ENCODE data around the gene WDR83.
"Not testable (repeated sequence)": the region's sequence is repeated elsewhere in the genome, so short reads cannot be mapped to it uniquely, and the experiment has no call there.

WDR83 gene

GRCh38 chr19:12666265-12667048 lies at the start of gene WDR83, which contains the start of gene MAN2B1:
Gene WDR83 (plus strand): TSS chr19:12666807. CDS start chr19:12669791, 2,984 bp downstream.
Gene MAN2B1 (minus strand): TSS chr19:12666742. CDS start chr19:12666701, 41 bp downstream.
- DNase-seq = peak; percentile 75

GRCh38 chr19:12617646-12618045 lies 49.0 kb upstream of the WDR83 start:
- DNase-seq = no peak

- not testable (repeated sequence) for DNase-seq
Observed at GRCh38 chr19:12621253-12622024, 45.2 kb upstream of the WDR83 start.

GRCh38 chr19:12623361-12624031 lies 43.1 kb upstream of the WDR83 start:
- no peak for DNase-seq

GRCh38 chr19:12626958-12627357 lies 39.6 kb upstream of the WDR83 start:
- no peak for DNase-seq

GRCh38 chr19:12628040-12629022 lies 38.3 kb upstream of the WDR83 start:
- no peak for DNase-seq

GRCh38 chr19:12629215-12629614 lies 37.4 kb upstream of the WDR83 start:
- no peak for DNase-seq

GRCh38 chr19:12636631-12637030 lies 30.0 kb upstream of the WDR83 start:
- no peak for DNase-seq

- no peak for DNase-seq
Observed at GRCh38 chr19:12638611-12639182, 27.9 kb upstream of the WDR83 start.

- DNase-seq = no peak
Observed at GRCh38 chr19:12639901-12640613, 26.6 kb upstream of the WDR83 start.

GRCh38 chr19:12641456-12641855 lies 25.2 kb upstream of the WDR83 start:
- DNase-seq = no peak

GRCh38 chr19:12642506-12642905 lies 24.1 kb upstream of the WDR83 start:
- DNase-seq = no peak

- not testable (repeated sequence) for DNase-seq
Observed at GRCh38 chr19:12643716-12644115, 22.9 kb upstream of the WDR83 start.

- DNase-seq = no peak
Observed at GRCh38 chr19:12646551-12646950, 20.1 kb upstream of the WDR83 start.

- DNase-seq = no peak
Observed at GRCh38 chr19:12647047-12647446, 19.6 kb upstream of the WDR83 start.

GRCh38 chr19:12647490-12648071 lies 19.0 kb upstream of the WDR83 start:
- DNase-seq = peak; percentile 24

- DNase-seq = no peak
Observed at GRCh38 chr19:12648088-12648487, 18.5 kb upstream of the WDR83 start.

GRCh38 chr19:12649941-12650340 lies 16.7 kb upstream of the WDR83 start:
- no peak for DNase-seq

GRCh38 chr19:12652219-12652618 lies 14.4 kb upstream of the WDR83 start:
- no peak for DNase-seq

GRCh38 chr19:12655546-12655945 lies 11.1 kb upstream of the WDR83 start:
- no peak for DNase-seq
